B cell (primary cell): Measurements from ENCODE around the gene CTNS. TPM values are rescaled to one million over a fixed set of nuclear protein-coding genes. Genes with fewer than 3 reads are reported as not detected.
A peak's percentile ranks its signal among the peaks of the same experiment; 100 is the strongest.

Experiments used
- ATAC-seq: fragments of 200-7000 bp; cut with Tn5 transposase; one replicate; pipeline ENCODE4 v1.10.0; 2021; ENCODE audit warnings: low read depth, mild to moderate bottlenecking, moderate number of reproducible peaks, moderate library complexity
- CTCF ChIA-PET: fragments of 350-600 bp; sonication (Branson Sonifier 250); formaldehyde crosslinking; loops from one replicate; lab custom pipeline; 2021; ENCODE audit warnings: antibody characterized with exemption, inconsistent platforms; lab: Charles Lee
- POLR2A ChIA-PET: fragments of 350-600 bp; sonication (Branson Sonifier 250); formaldehyde crosslinking; loops from one replicate; lab custom pipeline; 2021; ENCODE audit warnings: antibody characterized with exemption; lab: Charles Lee
- DNase-seq: peaks from one replicate; pipeline ENCODE4 v3.0.0; 2013
- H2AFZ ChIP-seq: 2 replicates; pipeline ENCODE4 v1.6.1; 2012; ENCODE audit warnings: mild to moderate bottlenecking, low read depth, low read length; ENCODE audit not compliant: insufficient read depth, poor library complexity, severe bottlenecking
- H3K27ac ChIP-seq, 2 donors: 1 replicate in 1 of 2; 2 replicates in 1 of 2; pipeline ENCODE4 v1.5.1; 2012 to 2013; ENCODE audit warnings: low read length in 2 of 2, mild to moderate bottlenecking in 2 of 2, moderate library complexity in 1 of 2
- H3K27me3 ChIP-seq, 4 experiments: fragments of 200-600 bp in 1 of 4; sonication (generic) in 1 of 4; replicated peaks in 1 of 4; 1 replicate in 2 of 4; 2 replicates in 2 of 4; pipeline versions ENCODE4 v1.6.1 to v1.7.0; 2013 to 2016; ENCODE audit warnings: low read length in 3 of 4, mild to moderate bottlenecking in 2 of 4, mixed read lengths in 1 of 4, moderate library complexity in 1 of 4; ENCODE audit not compliant: insufficient read depth in 4 of 4, control insufficient read depth in 3 of 4; ENCODE audit errors: control extremely low read depth in 1 of 4
- H3K36me3 ChIP-seq, 2 experiments: replicated peaks in 1 of 2; 1 replicate in 1 of 2; 2 replicates in 1 of 2; pipeline versions ENCODE4 v1.6.1 to v1.7.1; 2013; ENCODE audit warnings: low read length in 1 of 2; ENCODE audit not compliant: insufficient read depth in 2 of 2, control insufficient read depth in 1 of 2; ENCODE audit errors: control extremely low read depth in 1 of 2, extremely low read depth in 1 of 2
- H3K4me1 ChIP-seq, 2 donors: fragments of 200-600 bp in 1 of 2; sonication (generic) in 1 of 2; 1 replicate in 1 of 2; 2 replicates in 1 of 2; pipeline versions ENCODE4 v1.5.1 to v1.6.1; 2013 to 2017; ENCODE audit warnings: low read length in 2 of 2; ENCODE audit not compliant: control insufficient read depth in 2 of 2, insufficient read depth in 2 of 2
- H3K4me2 ChIP-seq: replicated peaks from 2 replicates; pipeline ENCODE3; 2012; ENCODE audit warnings: mild to moderate bottlenecking, low read depth, low read length; ENCODE audit not compliant: poor library complexity, severe bottlenecking
- H3K4me3 ChIP-seq, 5 experiments: fragments of 200-600 bp in 1 of 5; sonication (generic) in 1 of 5; 1 replicate in 3 of 5; 2 replicates in 2 of 5; pipeline versions ENCODE4 v1.5.1 to v1.7.0; 2011 to 2016; ENCODE audit warnings: low read length in 4 of 5, mild to moderate bottlenecking in 4 of 5, low read depth in 2 of 5, control low read depth in 1 of 5, moderate library complexity in 1 of 5; ENCODE audit not compliant: insufficient read depth in 1 of 5; ENCODE audit errors: control extremely low read depth in 1 of 5, extremely low read depth in 1 of 5
- H3K79me2 ChIP-seq: fragments of 200-600 bp; sonication (generic); one replicate; pipeline ENCODE4 v1.6.0; 2016; ENCODE audit warnings: low read length; ENCODE audit not compliant: control insufficient read depth, insufficient read depth
- H3K9ac ChIP-seq: fragments of 200-600 bp; sonication (generic); 2 replicates; pipeline ENCODE4 v1.6.1; 2017; ENCODE audit warnings: mild to moderate bottlenecking, low read length, moderate library complexity
- H3K9me3 ChIP-seq, 3 donors: one replicate each; pipeline versions ENCODE4 v1.6.1 to v1.7.1; 2013; ENCODE audit warnings: low read length in 2 of 3; ENCODE audit not compliant: control insufficient read depth in 2 of 3, insufficient read depth in 1 of 3; ENCODE audit errors: control extremely low read depth in 1 of 3
- H4K20me1 ChIP-seq: 2 replicates; pipeline ENCODE4 v1.6.0; 2012; ENCODE audit warnings: mild to moderate bottlenecking, low read length; ENCODE audit not compliant: insufficient read depth, control insufficient read depth, poor library complexity, severe bottlenecking
- H3K27ac Mint-ChIP-seq: one replicate; pipeline ENCODE4 v1.8.0; 2021; ENCODE audit warnings: mixed read lengths
- H3K27me3 Mint-ChIP-seq: one replicate; pipeline ENCODE4 v1.8.0; 2021; ENCODE audit warnings: mixed read lengths
- H3K4me1 Mint-ChIP-seq: one replicate; pipeline ENCODE4 v1.8.0; 2021; ENCODE audit warnings: mixed read lengths
- H3K4me3 Mint-ChIP-seq: one replicate; pipeline ENCODE4 v1.8.0; 2021; ENCODE audit warnings: mixed read lengths
- H3K9me3 Mint-ChIP-seq: one replicate; pipeline ENCODE4 v1.8.0; 2022; ENCODE audit warnings: mixed read lengths; ENCODE audit not compliant: insufficient read depth
- CTCF ChIP-seq: fragments of 200-600 bp; IDR thresholded peaks from one replicate; pipeline ENCODE4 v1.8.0; 2022; ENCODE audit warnings: antibody characterized with exemption, mild to moderate bottlenecking
- EZH2 ChIP-seq: IDR thresholded peaks from 2 replicates; pipeline ENCODE4 v1.6.1; 2012; ENCODE audit warnings: borderline replicate concordance, low read depth, mild to moderate bottlenecking, moderate library complexity, low read length; ENCODE audit not compliant: insufficient read depth, poor library complexity, severe bottlenecking
- WGBS: methylation state at CpG from one replicate; pipeline ENCODE4 v1.1.5; 2013; ENCODE audit warnings: missing lambda C conversion rate; ENCODE audit not compliant: insufficient coverage; 5-methylcytosine and 5-hydroxymethylcytosine counted together
- intact Hi-C: fragments of 100-400 bp; cut with micrococcal nuclease; formaldehyde crosslinking; loops from one replicate; pipeline ENCODE4 v1.10.0; 2022
- polyA plus RNA-seq: library from polyadenylated mRNA; depleted of rRNA; stranded (reverse); fragments of >200 nt; gene quantifications from 2 replicates; pipeline ENCODE4 v1.2.3, GENCODE V29; 2012
- total RNA-seq, 2 donors: library from RNA; stranded (reverse); fragments of 120-200 nt in 1 of 2; gene quantifications; 1 replicate in 1 of 2; 2 replicates in 1 of 2; pipeline versions ENCODE4 v1.2.3 to v1.2.4, GENCODE V29; 2013 to 2022

The CTNS gene
- total and polyA plus RNA-seq, 2 donors (not counting 1 experiment from before 2014, with no cell fraction given) = 11.6 to 24.7 TPM

GRCh38 chr17:3602499-3602898, 34.1 kb upstream of the CTNS start:
- 82% methylated on average over 10 of the region's 16 CpGs for WGBS
- Mint-ChIP-seq H3K9me3 (no peaks in the 10 kb centered on the region), H3K4me3 (no peak overlapping the region), H3K27me3 (no peaks in the 10 kb centered on the region), H3K4me1 (peaks cover 2% of the 10 kb centered on the region), H3K27ac (no peak overlapping the region)
- Histone ChIP-seq H4K20me1 (no peaks in the 10 kb centered on the region), H3K4me2 (no peak overlapping the region), H3K4me3 (no peak overlapping the region), H2AFZ (no peak overlapping the region), H3K4me1 (no peaks in the 10 kb centered on the region), H3K27me3 (no peaks in the 10 kb centered on the region), H3K36me3 (peaks cover 0 to 5% of the 10 kb centered on the region in 2 experiments), H3K27ac (no peak overlapping the region), H3K9me3 (no peaks in the 10 kb centered on the region), H3K9ac (no peak overlapping the region), H3K79me2 (no peaks in the 10 kb centered on the region)
- CTCF ChIA-PET = interaction anchor here (0.7 to 4.1 kb wide), 18 partner anchors 10 to 554 kb away, joined by 3 to 31 read pairs (median 6); partner anchors contain the start of genes CTNS and SHPK
- no peak for TF ChIP-seq EZH2
- TF ChIP-seq CTCF = peak; percentile 43
- DNase-seq (peak; percentile 58), ATAC-seq (peak; percentile 60)
- POLR2A ChIA-PET = interaction anchor here (0.6 kb wide), 1 partner anchor 168 kb away, joined by 9 read pairs; no protein-coding TSS in a partner anchor
- intact Hi-C loops = no loop called here

- no peak overlapping the region for H3K4me2 ChIP-seq
- no peak overlapping the region for H3K4me3 ChIP-seq
- no peak overlapping the region for H3K9ac ChIP-seq
- Mint-ChIP-seq H3K27ac (no peak overlapping the region), H3K27me3 (no peaks in the 10 kb centered on the region), H3K4me3 (no peak overlapping the region), H3K4me1 (peaks cover 2% of the 10 kb centered on the region), H3K9me3 (no peaks in the 10 kb centered on the region)
- H3K4me1 ChIP-seq = no peaks in the 10 kb centered on the region
- CTCF ChIA-PET = interaction anchor here (0.7 to 4.1 kb wide), 17 partner anchors 11 to 555 kb away, joined by 3 to 31 read pairs (median 6); partner anchors contain the start of genes CTNS and SHPK
- H3K27ac ChIP-seq = no peak overlapping the region
- H2AFZ ChIP-seq = no peak overlapping the region
- intact Hi-C loops = no loop called here
- TF ChIP-seq EZH2 (no peak), CTCF (no peak)
- ATAC-seq (no peak), DNase-seq (no peak)
- H4K20me1 ChIP-seq = no peaks in the 10 kb centered on the region
- H3K79me2 ChIP-seq = no peaks in the 10 kb centered on the region
- H3K9me3 ChIP-seq = no peaks in the 10 kb centered on the region
- H3K36me3 ChIP-seq = peaks cover 0 to 5% of the 10 kb centered on the region in 2 experiments
- POLR2A ChIA-PET = interaction anchor here (0.5 to 0.6 kb wide), 2 partner anchors 167 to 560 kb away, joined by 4 to 9 read pairs; no protein-coding TSS in a partner anchor
- WGBS = 98% methylated on average over 8 of the region's 17 CpGs
- no peaks in the 10 kb centered on the region for H3K27me3 ChIP-seq
These were observed 33.3 kb upstream of the CTNS start for GRCh38 chr17:3603119-3603869.
